Endodermal cell (in vitro differentiated cells): ENCODE results near the gene PALLD. TPM values are rescaled to one million over a fixed set of nuclear protein-coding genes. Genes with fewer than 3 reads are reported as not detected.

Experiments
- DNase-seq: peaks from one replicate; pipeline ENCODE4 v3.0.0-alpha.2; 2017
- H3K27ac ChIP-seq: 2 replicates; pipeline ENCODE4 v1.5.1; 2013; ENCODE audit warnings: mild to moderate bottlenecking, low read depth, low read length, moderate library complexity
- H3K27me3 ChIP-seq: 2 replicates; pipeline ENCODE4 v1.6.1; 2013; ENCODE audit warnings: mild to moderate bottlenecking, low read length, moderate library complexity; ENCODE audit not compliant: insufficient read depth, control insufficient read depth, poor library complexity, severe bottlenecking
- H3K36me3 ChIP-seq: 2 replicates; pipeline ENCODE4 v1.7.0; 2013; ENCODE audit warnings: mild to moderate bottlenecking, low read length, moderate library complexity; ENCODE audit not compliant: control insufficient read depth, insufficient read depth
- H3K4me1 ChIP-seq: one replicate; pipeline ENCODE4 v1.7.0; 2013; ENCODE audit warnings: low read length; ENCODE audit not compliant: control insufficient read depth, insufficient read depth
- H3K4me3 ChIP-seq: 2 replicates; pipeline ENCODE4 v1.5.1; 2013; ENCODE audit warnings: mild to moderate bottlenecking, low read length, moderate library complexity
- H3K9ac ChIP-seq: 2 replicates; pipeline ENCODE4 v1.6.1; 2013; ENCODE audit warnings: mild to moderate bottlenecking, low read length, moderate library complexity; ENCODE audit not compliant: poor library complexity, severe bottlenecking; ENCODE audit errors: extremely low read depth
- H3K9me3 ChIP-seq: 2 replicates; pipeline ENCODE4 v1.6.1; 2013; ENCODE audit warnings: mild to moderate bottlenecking, low read length, moderate library complexity; ENCODE audit not compliant: control insufficient read depth
- H3K27ac Mint-ChIP-seq: 2 replicates; pipeline ENCODE4 v1.8.0; 2020; ENCODE audit warnings: mixed read lengths
- H3K27me3 Mint-ChIP-seq: 2 replicates; pipeline ENCODE4 v1.8.0; 2021; ENCODE audit warnings: mild to moderate bottlenecking, mixed read lengths; ENCODE audit not compliant: insufficient read depth
- H3K36me3 Mint-ChIP-seq: 2 replicates; pipeline ENCODE4 v1.8.0; 2020; ENCODE audit warnings: low read depth, mixed read lengths
- H3K4me1 Mint-ChIP-seq: 2 replicates; pipeline ENCODE4 v1.8.0; 2020; ENCODE audit warnings: mixed read lengths
- H3K4me3 Mint-ChIP-seq: 2 replicates; pipeline ENCODE4 v1.8.0; 2020; ENCODE audit warnings: mild to moderate bottlenecking, moderate library complexity, mixed read lengths
- H3K9me3 Mint-ChIP-seq: 2 replicates; pipeline ENCODE4 v1.8.0; 2020; ENCODE audit warnings: mild to moderate bottlenecking, mixed read lengths
- CTCF ChIP-seq: fragments of 200-600 bp; sonication (generic); conservative IDR thresholded peaks from 2 replicates; pipeline ENCODE4 v1.5.0; 2021; ENCODE audit warnings: antibody characterized with exemption, mild to moderate bottlenecking
- WGBS, 2 experiments: methylation state at CpG; one replicate each; pipeline versions ENCODE4 v1.1.5 to v1.1.7; 2013; ENCODE audit warnings: missing lambda C conversion rate in 2 of 2, mixed read lengths in 1 of 2; ENCODE audit not compliant: insufficient coverage in 1 of 2, insufficient read length in 1 of 2; 5-methylcytosine and 5-hydroxymethylcytosine counted together
- total RNA-seq, 2 donors: library from RNA; stranded (reverse); fragmentation: NEBNext Ultra II Directional in 1 of 2; extraction: Animal tissue kit (Norgen Biotek cat#: 25700) in 1 of 2; gene quantifications; 2 replicates in 1 of 2; 3 replicates in 1 of 2; pipeline ENCODE4 v1.2.1, GENCODE V29; 2021

The PALLD gene
- total RNA-seq, 2 donors from 2014 or later: 51.8 to 86.7 TPM

- no peak for TF ChIP-seq CTCF
- Histone ChIP-seq H3K27me3 (no peaks in the 10 kb centered on the region), H3K4me3 (no peak overlapping the region), H3K36me3 (no peaks in the 10 kb centered on the region), H3K27ac (no peak overlapping the region), H3K9ac (no peak overlapping the region), H3K4me1 (peaks cover 12% of the 10 kb centered on the region), H3K9me3 (no peaks in the 10 kb centered on the region)
- H3K27me3 Mint-ChIP-seq: peaks cover 3% of the 10 kb centered on the region
- no peak overlapping the region for H3K4me3 Mint-ChIP-seq
- DNase-seq: no peak
- H3K4me1 Mint-ChIP-seq: peaks cover 13% of the 10 kb centered on the region
- WGBS, 2 experiments: 96% methylated on average over 1 of the region's 1 CpG; no CpG with 5 or more reads in 1 of the 2 experiments
- no peak overlapping the region for H3K27ac Mint-ChIP-seq
- H3K36me3 Mint-ChIP-seq: no peaks in the 10 kb centered on the region
- H3K9me3 Mint-ChIP-seq: peaks cover 2% of the 10 kb centered on the region
These were observed 7.2 kb upstream of the PALLD start for GRCh38 chr4:168489616-168490015.

- no peaks in the 10 kb centered on the region for H3K27me3 ChIP-seq
- no peaks in the 10 kb centered on the region for H3K9me3 ChIP-seq
- no peak overlapping the region for H3K9ac ChIP-seq
- Mint-ChIP-seq H3K4me1 (peaks cover 9% of the 10 kb centered on the region), H3K9me3 (peaks cover 2% of the 10 kb centered on the region), H3K36me3 (no peaks in the 10 kb centered on the region), H3K27ac (no peak overlapping the region), H3K4me3 (no peak overlapping the region), H3K27me3 (peaks cover 3% of the 10 kb centered on the region)
- H3K36me3 ChIP-seq: no peaks in the 10 kb centered on the region
- no peak for TF ChIP-seq CTCF
- H3K27ac ChIP-seq: no peak overlapping the region
- peaks cover 7% of the 10 kb centered on the region for H3K4me1 ChIP-seq
- no peak for DNase-seq
- 96 to 100% methylated on average over 1 of the region's 2 CpGs for WGBS, 2 experiments
- no peak overlapping the region for H3K4me3 ChIP-seq
These were observed 6.1 kb upstream of the PALLD start for GRCh38 chr4:168490711-168491110.

- Histone ChIP-seq H3K36me3 (no peaks in the 10 kb centered on the region), H3K4me3 (no peak overlapping the region), H3K9me3 (no peaks in the 10 kb centered on the region), H3K4me1 (peaks cover 7% of the 10 kb centered on the region), H3K27ac (no peak overlapping the region), H3K27me3 (no peaks in the 10 kb centered on the region), H3K9ac (no peak overlapping the region)
- TF ChIP-seq CTCF: no peak
- WGBS, 2 experiments: no CpG with 5 or more reads among the region's 2 CpGs
- Mint-ChIP-seq H3K4me1 (peaks cover 9% of the 10 kb centered on the region), H3K4me3 (no peak overlapping the region), H3K9me3 (peaks cover 2% of the 10 kb centered on the region), H3K27me3 (peaks cover 3% of the 10 kb centered on the region), H3K27ac (no peak overlapping the region), H3K36me3 (no peaks in the 10 kb centered on the region)
- no peak for DNase-seq
These were observed 5.3 kb upstream of the PALLD start for GRCh38 chr4:168491563-168491962.
